ENCODE data around the gene MOAP1. TPM values are rescaled to one million over a fixed set of nuclear protein-coding genes. Genes with fewer than 3 reads are reported as not detected.

The MOAP1 gene
- total and polyA plus RNA-seq, 2 of the 8 experiments (the other 6 are each of a cell fraction or from before 2014, with no cell fraction given) = 18.3 to 20.1 TPM

DNA sequence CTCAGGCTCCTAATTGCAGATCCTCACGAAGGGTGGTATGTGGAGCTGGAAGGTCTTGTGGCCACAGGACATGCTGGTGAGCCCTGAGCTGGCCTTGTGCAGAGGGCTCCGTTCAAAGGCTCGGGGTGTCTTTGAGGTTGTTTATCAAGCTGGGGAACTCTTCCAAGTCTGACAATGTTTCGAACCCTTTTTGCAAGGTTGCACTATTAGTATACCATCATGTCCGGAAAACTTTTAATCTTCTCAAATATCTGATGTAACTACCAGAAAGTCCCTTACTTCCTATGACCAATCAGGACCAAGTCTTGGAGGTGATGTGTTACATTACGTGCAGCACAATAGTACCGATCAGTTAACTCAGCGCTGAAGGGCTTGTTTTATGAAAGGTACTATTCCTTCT lies 43.9 kb upstream of the MOAP1 start:
- H3K27me3 ChIP-seq (replicated peaks in 1 of 4; ENCODE audit: control insufficient read depth in 3 of 4, extremely low read depth in 1 of 4, insufficient read depth in 3 of 4, low read length in 3 of 4) = no peaks in the 10 kb centered on the region; a peak in 1 of 7 replicates
- H3K23me2 ChIP-seq (ENCODE audit: low read depth, low read length) = no peaks in the 10 kb centered on the region
- no peak overlapping the region for H2AFZ ChIP-seq (ENCODE audit: low read length)
- FAIRE-seq (peak; percentile 24), DNase-seq (ENCODE audit: low read depth in 1 of 2, low spot score in 2 of 2) (no peak)
- H4K5ac ChIP-seq (ENCODE audit: insufficient read length, low read depth, low read length) = no peak overlapping the region
- no peak overlapping the region for H3K56ac ChIP-seq (replicated peaks; ENCODE audit: insufficient read length, low read depth, low read length)
- no peak overlapping the region for H3K23ac ChIP-seq (ENCODE audit: insufficient read length)
- H4K20me1 ChIP-seq (replicated peaks in 1 of 2; ENCODE audit: control insufficient read depth in 1 of 2, insufficient read depth in 2 of 2, low read length in 2 of 2) = no peaks in the 10 kb centered on the region
- no peaks in the 10 kb centered on the region for H3K9me3 ChIP-seq (ENCODE audit: insufficient read depth in 2 of 2, low read depth in 1 of 2, low read length in 1 of 2)
- no peak overlapping the region for H2BK120ac ChIP-seq (replicated peaks; ENCODE audit: low read depth, low read length)
- H4K91ac ChIP-seq (replicated peaks; ENCODE audit: insufficient read length, low read length) = no peak overlapping the region
- no peak overlapping the region for H2BK12ac ChIP-seq (ENCODE audit: low read depth, low read length)
- no peaks in the 10 kb centered on the region for H3K79me2 ChIP-seq (ENCODE audit: control insufficient read depth in 1 of 2, insufficient read depth in 2 of 2, low read length in 2 of 2)
- no peak overlapping the region for H3K4me2 ChIP-seq (ENCODE audit: insufficient read depth in 1 of 2, low read depth in 2 of 2, low read length in 2 of 2)
- H3K14ac ChIP-seq (ENCODE audit: insufficient read length) = no peak overlapping the region
- no peak overlapping the region for H2BK15ac ChIP-seq (ENCODE audit: low read length)
- 93% methylated on average over 8 of the region's 8 CpGs; no CpG with 5 or more reads in 1 of the 2 experiments for WGBS, 2 experiments (ENCODE audit: extremely low coverage in 1 of 2, insufficient coverage in 1 of 2, insufficient read length in 1 of 2, insufficient replicate concordance in 2 of 2, low coverage in 1 of 2, low lambda C conversion rate in 2 of 2, missing lambda C conversion rate in 1 of 2)
- no peak overlapping the region for H3K27ac ChIP-seq (ENCODE audit: low read depth, low read length)
- H3K9ac ChIP-seq (replicated peaks in 1 of 4; ENCODE audit: extremely low read depth in 1 of 4, low read depth in 3 of 4, low read length in 3 of 4) = no peak overlapping the region
- H3K36me3 ChIP-seq (ENCODE audit: control insufficient read depth in 2 of 4, insufficient read depth in 4 of 4, low read length in 3 of 4) = peaks cover 6 to 20% (median 12%) of the 10 kb centered on the region in 4 experiments; a peak in 5 of 8 replicates
- TF ChIP-seq SP2 (IDR thresholded peaks at IDR 0.05; ENCODE audit: low read length) (no peak), CREB1 (IDR thresholded peaks at IDR 0.05) (no peak), RXRA (IDR thresholded peaks at IDR 0.05; ENCODE audit: insufficient read depth, low read depth, low read length) (no peak), SIRT6 (IDR thresholded peaks at IDR 0.05; ENCODE audit: low read length) (no peak), FOSL1 (IDR thresholded peaks at IDR 0.05; ENCODE audit: insufficient read depth, low read depth, low read length) (no peak), SIN3A (conservative IDR thresholded peaks at IDR 0.05 in 1 of 2, IDR thresholded peaks at IDR 0.05 in 1 of 2; ENCODE audit: low read depth in 1 of 2, low read length in 2 of 2) (no peak), TEAD4 (IDR thresholded peaks at IDR 0.05; ENCODE audit: low read depth, low read length) (no peak), JUND (IDR thresholded peaks at IDR 0.05; ENCODE audit: low read length) (no peak), HDAC2 (IDR thresholded peaks at IDR 0.05; ENCODE audit: borderline replicate concordance in 1 of 2, low read depth in 2 of 2, low read length in 2 of 2) (no peak), GABPA (IDR thresholded peaks at IDR 0.05; ENCODE audit: borderline replicate concordance, insufficient read depth, low read length) (no peak), YY1 (IDR thresholded peaks at IDR 0.05; ENCODE audit: low read depth, low read length) (no peak)
- TF ChIP-seq, protein P1, sequence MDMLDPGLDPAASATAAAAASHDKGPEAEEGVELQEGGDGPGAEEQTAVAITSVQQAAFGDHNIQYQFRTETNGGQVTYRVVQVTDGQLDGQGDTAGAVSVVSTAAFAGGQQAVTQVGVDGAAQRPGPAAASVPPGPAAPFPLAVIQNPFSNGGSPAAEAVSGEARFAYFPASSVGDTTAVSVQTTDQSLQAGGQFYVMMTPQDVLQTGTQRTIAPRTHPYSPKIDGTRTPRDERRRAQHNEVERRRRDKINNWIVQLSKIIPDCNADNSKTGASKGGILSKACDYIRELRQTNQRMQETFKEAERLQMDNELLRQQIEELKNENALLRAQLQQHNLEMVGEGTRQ (IDR thresholded peaks at IDR 0.05; ENCODE audit: low read length) = no peak
- H3K4ac ChIP-seq (replicated peaks; ENCODE audit: insufficient read length, low read depth, low read length) = no peak overlapping the region
- POLR2A ChIA-PET (ENCODE audit: partially characterized antibody) = interaction anchor here (2.2 kb wide), 1 partner anchor 9 kb away, joined by 9 read pairs; no protein-coding TSS in a partner anchor
- no peaks in the 10 kb centered on the region for H3K79me1 ChIP-seq (ENCODE audit: low read depth, low read length)
- CTCF ChIA-PET (ENCODE audit: partially characterized antibody) = no interaction called here
- no peak overlapping the region for H2AK5ac ChIP-seq (ENCODE audit: low read depth, low read length)
- no peaks in the 10 kb centered on the region; a peak in 3 of 7 replicates for H3K4me1 ChIP-seq (replicated peaks in 1 of 4; ENCODE audit: control insufficient read depth in 3 of 4, insufficient read depth in 4 of 4, low read length in 3 of 4)
- no peak overlapping the region for H2BK5ac ChIP-seq (ENCODE audit: low read depth, low read length)
- H2BK20ac ChIP-seq (ENCODE audit: low read length) = no peak overlapping the region
- H3K18ac ChIP-seq (ENCODE audit: extremely low read depth, low read length) = no peak overlapping the region
- no peak overlapping the region for H4K8ac ChIP-seq (ENCODE audit: extremely low read depth, insufficient read depth, low read length)
- no peak overlapping the region for H3K4me3 ChIP-seq (ENCODE audit: extremely low read depth in 1 of 4, insufficient read depth in 2 of 4, low read depth in 3 of 4, low read length in 4 of 4)
